SK-N-SH (cell line): Measurements from ENCODE around the gene GC. TPM values are rescaled to one million over a fixed set of nuclear protein-coding genes. Genes with fewer than 3 reads are reported as not detected.

Source experiments
- CTCF ChIA-PET: fragments of 300-600, 350-600 bp; formaldehyde crosslinking; extraction: SDS; loops from one replicate; lab custom pipeline; 2021; lab: Yijun Ruan, JAX
- POLR2A ChIA-PET: fragments of 350-600 bp; sonication (Branson Sonifier 250); formaldehyde crosslinking; extraction: SDS; loops from one replicate; lab custom pipeline; 2020; ENCODE audit warnings: antibody characterized with exemption, inconsistent platforms; lab: Yijun Ruan, JAX
- DNase-seq: peaks from one replicate; pipeline ENCODE4 v3.0.0; 2012
- H2AFZ ChIP-seq: fragments of 200-600 bp; sonication (generic); 2 replicates; pipeline ENCODE4 v1.8.1; 2016; ENCODE audit warnings: antibody characterized with exemption, mild to moderate bottlenecking, low read depth
- H3F3A ChIP-seq: fragments of 200-600 bp; sonication (generic); replicated peaks from 2 replicates; pipeline ENCODE3; 2016; ENCODE audit warnings: antibody characterized with exemption, mild to moderate bottlenecking; ENCODE audit not compliant: insufficient read depth
- H3K27ac ChIP-seq, 2 experiments: fragments of 200-500 bp in 1 of 2; fragments of 200-600 bp in 1 of 2; sonication (Bioruptor generic) in 1 of 2; sonication (generic), shearing (Covaris generic) in 1 of 2; 2 replicates each; pipeline versions ENCODE4 v1.5.1 to v1.6.1; 2014 to 2016; ENCODE audit warnings: low read depth in 2 of 2, inconsistent platforms in 1 of 2, low read length in 1 of 2, mild to moderate bottlenecking in 1 of 2, mixed read lengths in 1 of 2
- H3K27me3 ChIP-seq: fragments of 200-600 bp; sonication (generic), shearing (Covaris generic); 2 replicates; pipeline ENCODE4 v1.6.1; 2016; ENCODE audit warnings: mixed run types; ENCODE audit not compliant: insufficient read depth
- H3K36me3 ChIP-seq, 2 experiments: fragments of 200-500 bp in 1 of 2; fragments of 200-600 bp in 1 of 2; sonication (Bioruptor generic) in 1 of 2; sonication (generic) in 1 of 2; replicated peaks in 1 of 2; 2 replicates each; pipeline versions ENCODE3 to v1.5.1; 2014 to 2016; ENCODE audit warnings: low read length in 1 of 2, mild to moderate bottlenecking in 1 of 2; ENCODE audit not compliant: insufficient read depth in 2 of 2, control insufficient read depth in 1 of 2
- H3K4me1 ChIP-seq, 2 experiments: fragments of 200-500 bp in 1 of 2; fragments of 200-600 bp in 1 of 2; sonication (Bioruptor generic) in 1 of 2; sonication (generic), shearing (Covaris generic) in 1 of 2; 2 replicates each; pipeline versions ENCODE4 v1.5.1 to v1.6.1; 2014 to 2016; ENCODE audit warnings: low read depth in 1 of 2, low read length in 1 of 2, mixed run types in 1 of 2; ENCODE audit not compliant: insufficient read depth in 2 of 2, control insufficient read depth in 1 of 2
- H3K4me2 ChIP-seq: fragments of 200-600 bp; sonication (generic), shearing (Covaris generic); 2 replicates; pipeline ENCODE4 v1.6.1; 2017; ENCODE audit warnings: mixed run types
- H3K4me3 ChIP-seq, 2 experiments: fragments of 200-500 bp in 1 of 2; fragments of 200-600 bp in 1 of 2; sonication (Bioruptor generic) in 1 of 2; sonication (generic), shearing (Covaris generic) in 1 of 2; 2 replicates each; pipeline versions ENCODE4 v1.5.1 to v1.8.1; 2014 to 2016; ENCODE audit warnings: low read depth in 2 of 2, inconsistent platforms in 1 of 2, low read length in 1 of 2, mild to moderate bottlenecking in 1 of 2, mixed read lengths in 1 of 2, moderate library complexity in 1 of 2
- H3K79me2 ChIP-seq: fragments of 200-600 bp; sonication (generic); 2 replicates; pipeline ENCODE4 v1.8.1; 2017; ENCODE audit warnings: mild to moderate bottlenecking; ENCODE audit not compliant: insufficient read depth
- H3K9ac ChIP-seq: fragments of 200-600 bp; sonication (generic); 2 replicates; pipeline ENCODE4 v1.6.1; 2017; ENCODE audit warnings: mixed run types
- H3K9me2 ChIP-seq: fragments of 200-600 bp; sonication (generic); 2 replicates; pipeline ENCODE4 v1.6.1; 2017; ENCODE audit warnings: mixed run types
- H3K9me3 ChIP-seq: fragments of 200-600 bp; sonication (generic); 2 replicates; pipeline ENCODE4 v1.6.1; 2017; ENCODE audit warnings: mixed run types, mild to moderate bottlenecking, moderate library complexity
- H4K20me1 ChIP-seq: fragments of 200-600 bp; sonication (generic); 2 replicates; pipeline ENCODE4 v1.6.1; 2017; ENCODE audit warnings: mild to moderate bottlenecking, mixed run types; ENCODE audit not compliant: insufficient read depth
- CHD2 ChIP-seq: fragments of 150-350 bp; IDR thresholded peaks from 2 replicates; pipeline ENCODE4 v1.6.1; 2018; ENCODE audit warnings: low read length; ENCODE audit not compliant: partially characterized antibody
- ELF1 ChIP-seq: IDR thresholded peaks from 2 replicates; pipeline ENCODE4 v1.4.0; 2012
- FOXM1 ChIP-seq: IDR thresholded peaks from 2 replicates; pipeline ENCODE4 v1.4.0; 2012; ENCODE audit warnings: low read depth, mild to moderate bottlenecking
- GABPA ChIP-seq: IDR thresholded peaks from 2 replicates; pipeline ENCODE4 v1.4.0; 2012; ENCODE audit warnings: low read depth, mild to moderate bottlenecking
- MEF2A ChIP-seq: IDR thresholded peaks from 2 replicates; pipeline ENCODE4 v1.4.0; 2012; ENCODE audit warnings: low read depth, borderline replicate concordance
- NRF1 ChIP-seq: IDR thresholded peaks from 2 replicates; pipeline ENCODE4 v1.6.1; 2012; ENCODE audit warnings: low read depth, mild to moderate bottlenecking, low read length
- RCOR1 ChIP-seq: fragments of 150-350 bp; IDR thresholded peaks from 2 replicates; pipeline ENCODE4 v1.6.1; 2017; ENCODE audit warnings: antibody characterized with exemption, low read length
- RFX5 ChIP-seq: IDR thresholded peaks from 2 replicates; pipeline ENCODE4 v1.6.1; 2012; ENCODE audit warnings: mild to moderate bottlenecking, improper control_type of control experiment, low read length
- SMC3 ChIP-seq: IDR thresholded peaks from 2 replicates; pipeline ENCODE4 v1.6.1; 2012; ENCODE audit warnings: low read depth, low read length, improper control_type of control experiment
- TAF1 ChIP-seq: IDR thresholded peaks from 2 replicates; pipeline ENCODE4 v1.6.1; 2012; ENCODE audit warnings: low read depth, mild to moderate bottlenecking, low read length, moderate library complexity, borderline replicate concordance
- TEAD4 ChIP-seq: IDR thresholded peaks from 2 replicates; pipeline ENCODE4 v1.4.0; 2012; ENCODE audit warnings: mild to moderate bottlenecking, borderline replicate concordance; ENCODE audit not compliant: insufficient read depth
- WGBS: methylation state at CpG from one replicate; pipeline ENCODE4 v1.1.6; 2017; ENCODE audit warnings: low lambda C conversion rate; 5-methylcytosine and 5-hydroxymethylcytosine counted together
- polyA plus RNA-seq, 3 experiments: library from polyadenylated mRNA; depleted of rRNA; stranded (reverse); fragments of >200 nt; gene quantifications; 2 replicates each; pipeline ENCODE4 v1.2.3, GENCODE V29; 2012
- TF ChIP-seq, protein P1 (sequence below): IDR thresholded peaks from 2 replicates; pipeline ENCODE4; 2012
- TF ChIP-seq, protein P2 (sequence below): fragments of 150-350 bp; IDR thresholded peaks from 2 replicates; pipeline ENCODE4 v1.6.1; 2017; ENCODE audit warnings: antibody characterized with exemption, low read length, low read depth, borderline replicate concordance
- TF ChIP-seq, protein P3 (sequence below): IDR thresholded peaks from 2 replicates; pipeline ENCODE4 v1.4.0; 2012; ENCODE audit warnings: low read depth, borderline replicate concordance
- TF ChIP-seq, protein P4 (sequence below): IDR thresholded peaks from 2 replicates; pipeline ENCODE4 v1.4.0; 2012; ENCODE audit warnings: low read depth
- TF ChIP-seq, protein P5 (sequence below): IDR thresholded peaks from 2 replicates; pipeline ENCODE4 v1.6.1; 2012; ENCODE audit warnings: mild to moderate bottlenecking, low read depth, low read length, moderate library complexity

GC gene
- polyA plus RNA-seq, 1 of the 3 experiments (the other 2 are of a cell fraction) = not detected

DNA sequence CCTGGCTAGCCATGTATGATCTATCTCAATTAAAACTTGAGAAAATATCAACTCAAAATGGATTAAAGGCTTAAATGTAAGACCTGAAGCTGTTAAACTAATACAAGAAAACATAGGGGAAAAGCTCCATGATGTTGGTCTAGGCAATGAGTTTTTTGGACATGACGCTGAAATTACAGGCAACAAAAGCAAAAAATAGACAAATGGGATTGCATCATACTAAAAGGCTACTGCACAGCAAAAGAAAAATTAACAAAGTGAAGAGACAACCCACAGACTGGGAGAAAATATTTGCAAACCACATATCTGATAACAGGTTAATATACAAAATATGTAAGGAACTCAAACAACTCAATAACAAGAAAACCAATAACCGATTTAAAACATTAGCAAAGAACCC is 8.4 kb downstream of the GC start:
- no peaks in the 10 kb centered on the region for H3K9me3 ChIP-seq
- H3K9ac ChIP-seq = no peak overlapping the region
- no peaks in the 10 kb centered on the region for H3F3A ChIP-seq
- no peak overlapping the region for H3K4me2 ChIP-seq
- TF ChIP-seq, protein P1, sequence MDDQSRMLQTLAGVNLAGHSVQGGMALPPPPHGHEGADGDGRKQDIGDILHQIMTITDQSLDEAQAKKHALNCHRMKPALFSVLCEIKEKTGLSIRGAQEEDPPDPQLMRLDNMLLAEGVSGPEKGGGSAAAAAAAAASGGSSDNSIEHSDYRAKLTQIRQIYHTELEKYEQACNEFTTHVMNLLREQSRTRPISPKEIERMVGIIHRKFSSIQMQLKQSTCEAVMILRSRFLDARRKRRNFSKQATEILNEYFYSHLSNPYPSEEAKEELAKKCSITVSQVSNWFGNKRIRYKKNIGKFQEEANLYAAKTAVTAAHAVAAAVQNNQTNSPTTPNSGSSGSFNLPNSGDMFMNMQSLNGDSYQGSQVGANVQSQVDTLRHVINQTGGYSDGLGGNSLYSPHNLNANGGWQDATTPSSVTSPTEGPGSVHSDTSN = no peak
- TF ChIP-seq TAF1 (no peak), FOXM1 (no peak), ELF1 (no peak), TEAD4 (no peak), MEF2A (no peak), SMC3 (no peak), CHD2 (no peak), GABPA (no peak), RFX5 (no peak), RCOR1 (no peak), NRF1 (no peak)
- TF ChIP-seq, protein P2, sequence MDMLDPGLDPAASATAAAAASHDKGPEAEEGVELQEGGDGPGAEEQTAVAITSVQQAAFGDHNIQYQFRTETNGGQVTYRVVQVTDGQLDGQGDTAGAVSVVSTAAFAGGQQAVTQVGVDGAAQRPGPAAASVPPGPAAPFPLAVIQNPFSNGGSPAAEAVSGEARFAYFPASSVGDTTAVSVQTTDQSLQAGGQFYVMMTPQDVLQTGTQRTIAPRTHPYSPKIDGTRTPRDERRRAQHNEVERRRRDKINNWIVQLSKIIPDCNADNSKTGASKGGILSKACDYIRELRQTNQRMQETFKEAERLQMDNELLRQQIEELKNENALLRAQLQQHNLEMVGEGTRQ = no peak
- TF ChIP-seq, protein P3, sequence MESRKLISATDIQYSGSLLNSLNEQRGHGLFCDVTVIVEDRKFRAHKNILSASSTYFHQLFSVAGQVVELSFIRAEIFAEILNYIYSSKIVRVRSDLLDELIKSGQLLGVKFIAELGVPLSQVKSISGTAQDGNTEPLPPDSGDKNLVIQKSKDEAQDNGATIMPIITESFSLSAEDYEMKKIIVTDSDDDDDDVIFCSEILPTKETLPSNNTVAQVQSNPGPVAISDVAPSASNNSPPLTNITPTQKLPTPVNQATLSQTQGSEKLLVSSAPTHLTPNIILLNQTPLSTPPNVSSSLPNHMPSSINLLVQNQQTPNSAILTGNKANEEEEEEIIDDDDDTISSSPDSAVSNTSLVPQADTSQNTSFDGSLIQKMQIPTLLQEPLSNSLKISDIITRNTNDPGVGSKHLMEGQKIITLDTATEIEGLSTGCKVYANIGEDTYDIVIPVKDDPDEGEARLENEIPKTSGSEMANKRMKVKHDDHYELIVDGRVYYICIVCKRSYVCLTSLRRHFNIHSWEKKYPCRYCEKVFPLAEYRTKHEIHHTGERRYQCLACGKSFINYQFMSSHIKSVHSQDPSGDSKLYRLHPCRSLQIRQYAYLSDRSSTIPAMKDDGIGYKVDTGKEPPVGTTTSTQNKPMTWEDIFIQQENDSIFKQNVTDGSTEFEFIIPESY = no peak
- TF ChIP-seq, protein P4, sequence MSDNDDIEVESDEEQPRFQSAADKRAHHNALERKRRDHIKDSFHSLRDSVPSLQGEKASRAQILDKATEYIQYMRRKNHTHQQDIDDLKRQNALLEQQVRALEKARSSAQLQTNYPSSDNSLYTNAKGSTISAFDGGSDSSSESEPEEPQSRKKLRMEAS = no peak
- TF ChIP-seq, protein P5, sequence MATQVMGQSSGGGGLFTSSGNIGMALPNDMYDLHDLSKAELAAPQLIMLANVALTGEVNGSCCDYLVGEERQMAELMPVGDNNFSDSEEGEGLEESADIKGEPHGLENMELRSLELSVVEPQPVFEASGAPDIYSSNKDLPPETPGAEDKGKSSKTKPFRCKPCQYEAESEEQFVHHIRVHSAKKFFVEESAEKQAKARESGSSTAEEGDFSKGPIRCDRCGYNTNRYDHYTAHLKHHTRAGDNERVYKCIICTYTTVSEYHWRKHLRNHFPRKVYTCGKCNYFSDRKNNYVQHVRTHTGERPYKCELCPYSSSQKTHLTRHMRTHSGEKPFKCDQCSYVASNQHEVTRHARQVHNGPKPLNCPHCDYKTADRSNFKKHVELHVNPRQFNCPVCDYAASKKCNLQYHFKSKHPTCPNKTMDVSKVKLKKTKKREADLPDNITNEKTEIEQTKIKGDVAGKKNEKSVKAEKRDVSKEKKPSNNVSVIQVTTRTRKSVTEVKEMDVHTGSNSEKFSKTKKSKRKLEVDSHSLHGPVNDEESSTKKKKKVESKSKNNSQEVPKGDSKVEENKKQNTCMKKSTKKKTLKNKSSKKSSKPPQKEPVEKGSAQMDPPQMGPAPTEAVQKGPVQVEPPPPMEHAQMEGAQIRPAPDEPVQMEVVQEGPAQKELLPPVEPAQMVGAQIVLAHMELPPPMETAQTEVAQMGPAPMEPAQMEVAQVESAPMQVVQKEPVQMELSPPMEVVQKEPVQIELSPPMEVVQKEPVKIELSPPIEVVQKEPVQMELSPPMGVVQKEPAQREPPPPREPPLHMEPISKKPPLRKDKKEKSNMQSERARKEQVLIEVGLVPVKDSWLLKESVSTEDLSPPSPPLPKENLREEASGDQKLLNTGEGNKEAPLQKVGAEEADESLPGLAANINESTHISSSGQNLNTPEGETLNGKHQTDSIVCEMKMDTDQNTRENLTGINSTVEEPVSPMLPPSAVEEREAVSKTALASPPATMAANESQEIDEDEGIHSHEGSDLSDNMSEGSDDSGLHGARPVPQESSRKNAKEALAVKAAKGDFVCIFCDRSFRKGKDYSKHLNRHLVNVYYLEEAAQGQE = no peak
- no peak overlapping the region for H3K4me3 ChIP-seq
- H2AFZ ChIP-seq = no peak overlapping the region
- no peaks in the 10 kb centered on the region for H3K9me2 ChIP-seq
- no peak for DNase-seq
- ChIA-PET CTCF (no interaction called here), POLR2A (no interaction called here)
- no peak overlapping the region for H3K27ac ChIP-seq
- H3K27me3 ChIP-seq = no peaks in the 10 kb centered on the region
- H4K20me1 ChIP-seq = no peaks in the 10 kb centered on the region
- WGBS = 2% methylated on average over 2 of the region's 2 CpGs
- no peaks in the 10 kb centered on the region for H3K79me2 ChIP-seq
- no peaks in the 10 kb centered on the region for H3K4me1 ChIP-seq
- H3K36me3 ChIP-seq = no peaks in the 10 kb centered on the region
